ENCODE results near the gene HECA.
"Not testable (repeated sequence)": the region's sequence is repeated elsewhere in the genome, so short reads cannot be mapped to it uniquely, and the experiment has no call there.

Gene HECA, protein sequence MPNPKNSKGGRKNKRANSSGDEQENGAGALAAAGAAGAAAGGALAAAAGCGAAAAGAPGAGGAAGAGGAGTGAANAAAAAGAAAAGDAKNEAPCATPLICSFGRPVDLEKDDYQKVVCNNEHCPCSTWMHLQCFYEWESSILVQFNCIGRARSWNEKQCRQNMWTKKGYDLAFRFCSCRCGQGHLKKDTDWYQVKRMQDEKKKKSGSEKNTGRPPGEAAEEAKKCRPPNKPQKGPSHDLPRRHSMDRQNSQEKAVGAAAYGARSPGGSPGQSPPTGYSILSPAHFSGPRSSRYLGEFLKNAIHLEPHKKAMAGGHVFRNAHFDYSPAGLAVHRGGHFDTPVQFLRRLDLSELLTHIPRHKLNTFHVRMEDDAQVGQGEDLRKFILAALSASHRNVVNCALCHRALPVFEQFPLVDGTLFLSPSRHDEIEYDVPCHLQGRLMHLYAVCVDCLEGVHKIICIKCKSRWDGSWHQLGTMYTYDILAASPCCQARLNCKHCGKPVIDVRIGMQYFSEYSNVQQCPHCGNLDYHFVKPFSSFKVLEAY

DNA sequence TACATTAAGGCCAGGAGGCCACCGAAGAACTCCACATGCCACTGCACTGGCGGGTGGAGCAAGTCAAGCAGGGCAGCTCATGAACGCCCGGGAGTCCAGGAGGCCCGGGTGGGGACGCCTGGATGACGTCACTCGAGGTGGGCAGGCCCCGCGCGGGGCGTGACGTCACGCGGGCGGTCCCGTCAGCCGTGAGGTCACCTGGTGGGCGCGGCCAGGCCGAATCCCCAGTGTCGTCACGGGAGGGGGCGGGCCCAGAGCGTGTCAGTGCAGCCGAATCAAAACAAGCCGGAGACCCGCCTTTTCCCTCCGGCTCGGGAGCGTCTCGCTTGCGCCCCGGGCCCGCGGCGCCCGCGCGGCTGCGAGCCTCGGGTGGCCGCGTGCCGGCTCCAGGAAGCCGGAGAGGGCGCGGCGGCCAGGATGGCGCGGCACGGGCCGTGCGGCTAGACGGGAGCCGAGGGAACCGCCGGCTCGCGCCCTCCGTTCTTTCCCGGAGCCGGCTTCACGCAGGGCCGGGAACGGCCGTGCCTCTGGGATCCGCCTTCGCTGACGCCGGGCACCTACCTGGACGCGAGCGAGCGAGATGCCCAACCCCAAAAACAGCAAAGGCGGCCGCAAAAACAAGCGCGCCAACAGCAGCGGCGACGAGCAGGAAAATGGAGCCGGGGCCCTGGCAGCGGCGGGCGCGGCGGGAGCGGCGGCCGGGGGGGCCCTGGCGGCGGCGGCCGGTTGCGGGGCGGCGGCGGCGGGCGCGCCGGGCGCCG, at the start of gene HECA:
TSS of gene HECA (plus strand) at position 264 of the 761 bp plus-strand sequence. CDS start at position 581, 317 bp downstream.
- DNase-seq, result peak; percentile 95

DNA sequence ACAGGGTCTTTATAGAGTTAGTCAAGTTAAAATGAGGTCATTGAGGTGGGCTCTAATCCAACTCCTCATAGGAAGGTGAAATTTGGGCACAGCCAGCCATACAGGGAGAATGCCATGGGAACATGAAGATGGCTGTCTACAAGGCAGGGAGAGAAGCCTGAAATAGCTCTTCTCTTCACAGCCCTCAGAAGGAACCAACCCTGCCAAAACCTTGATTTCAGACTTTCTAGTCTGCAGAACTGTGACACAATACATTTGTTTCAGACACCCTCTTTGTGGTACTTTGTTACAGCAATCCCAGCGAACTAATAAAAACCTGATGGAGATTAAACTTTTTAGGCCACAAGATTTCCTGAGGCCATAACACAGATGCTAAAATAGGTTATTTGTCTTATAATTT, 43.1 kb upstream of the HECA start:
- no peak for DNase-seq

DNA sequence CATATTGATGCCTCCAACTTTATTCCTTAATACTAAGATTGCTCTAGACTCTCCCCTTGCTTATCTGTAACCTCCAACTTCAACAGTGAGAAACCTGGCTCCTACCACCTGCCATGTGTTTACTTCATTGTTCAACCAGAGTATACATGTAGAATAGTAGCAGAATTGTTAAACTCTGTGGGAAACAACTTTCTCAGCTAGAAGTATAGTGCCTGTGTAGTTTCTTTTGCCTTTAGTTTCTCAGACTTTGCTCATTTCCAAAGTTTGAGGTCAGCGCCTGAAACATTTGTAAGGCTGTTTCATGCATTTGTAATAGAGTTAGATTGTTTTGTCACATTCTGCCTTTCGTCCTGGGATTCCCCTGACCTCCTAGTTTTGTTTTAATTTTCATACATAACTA, 34.9 kb upstream of the HECA start:
- no peak for DNase-seq

DNA sequence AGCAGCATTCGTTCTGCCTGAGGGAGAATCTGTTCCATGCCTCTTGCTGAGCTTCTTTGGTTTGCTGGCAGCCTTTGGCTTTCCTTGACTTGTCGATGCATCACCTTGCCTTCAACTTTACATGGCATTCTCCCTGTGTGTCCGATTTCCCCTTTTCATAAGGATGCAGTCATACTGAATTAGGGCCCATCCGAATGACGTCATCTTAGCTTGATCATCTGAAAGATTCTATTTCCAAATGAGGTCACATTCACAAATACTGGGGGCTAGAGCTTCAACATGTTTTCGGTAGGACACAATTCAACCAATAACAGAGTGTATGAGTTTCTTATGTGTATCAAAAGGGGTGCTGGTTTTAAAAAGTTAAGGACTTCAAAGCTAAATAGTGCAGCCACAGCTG, 27.8 kb upstream of the HECA start:
- no peak for DNase-seq

DNA sequence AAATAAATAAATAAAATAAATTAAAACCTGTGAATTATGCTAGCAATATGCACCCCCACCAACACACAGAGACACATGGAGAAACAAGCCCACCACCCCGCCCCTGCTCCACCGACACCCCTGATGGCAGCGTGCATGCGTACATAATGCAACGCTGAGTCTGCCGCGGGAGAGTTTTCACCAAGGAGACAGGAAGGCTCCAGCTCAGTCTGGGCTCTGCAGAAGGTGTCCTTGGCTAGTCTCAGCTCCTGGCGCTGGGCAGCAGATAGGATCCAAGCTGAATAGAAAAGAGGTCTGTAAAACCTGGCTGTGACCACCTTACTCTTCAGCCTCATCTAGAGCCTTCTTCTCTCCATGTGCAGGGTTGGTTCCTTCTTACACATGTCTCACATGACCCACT, 26.5 kb upstream of the HECA start:
- DNase-seq, result no peak

DNA sequence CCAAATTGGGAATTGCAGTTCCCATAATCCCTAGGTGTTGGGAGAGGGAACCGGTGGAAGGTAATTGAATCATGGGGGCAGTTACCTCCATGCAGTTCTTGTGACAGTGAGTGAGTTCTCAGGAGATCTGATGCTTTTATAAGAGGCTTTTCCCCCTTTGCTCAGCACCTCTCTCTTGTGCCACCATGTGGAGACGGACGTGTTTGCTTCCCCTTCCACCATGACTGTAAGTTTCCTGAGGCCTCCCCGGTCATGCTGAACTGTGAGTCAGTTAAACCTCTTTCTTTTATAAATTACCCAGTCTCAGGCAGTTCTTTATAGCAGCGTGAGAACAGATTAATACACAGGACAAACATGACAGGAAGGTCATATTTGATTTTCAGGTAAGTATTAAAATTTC, 25.3 kb upstream of the HECA start:
- DNase-seq, result no peak

DNA sequence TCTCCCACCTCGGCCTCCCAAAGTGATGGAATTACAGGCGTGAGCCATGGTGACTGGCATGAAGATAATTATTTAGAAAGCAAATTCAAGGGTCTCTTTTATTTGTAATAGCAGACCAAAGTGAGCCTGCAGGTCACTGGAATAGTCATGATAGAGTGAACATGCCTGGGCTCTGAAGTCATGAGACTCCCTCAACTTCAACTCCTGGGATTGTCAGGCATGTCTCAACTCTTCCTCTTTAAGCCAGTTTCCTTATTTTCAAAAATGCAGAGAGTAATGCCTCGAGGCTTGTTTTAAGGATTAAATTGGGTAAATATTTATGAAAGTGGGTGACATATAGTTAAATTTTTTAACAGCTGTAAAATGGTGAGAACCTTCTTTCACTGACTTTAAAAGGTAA, 22.7 kb upstream of the HECA start:
- DNase-seq, result no peak

DNA sequence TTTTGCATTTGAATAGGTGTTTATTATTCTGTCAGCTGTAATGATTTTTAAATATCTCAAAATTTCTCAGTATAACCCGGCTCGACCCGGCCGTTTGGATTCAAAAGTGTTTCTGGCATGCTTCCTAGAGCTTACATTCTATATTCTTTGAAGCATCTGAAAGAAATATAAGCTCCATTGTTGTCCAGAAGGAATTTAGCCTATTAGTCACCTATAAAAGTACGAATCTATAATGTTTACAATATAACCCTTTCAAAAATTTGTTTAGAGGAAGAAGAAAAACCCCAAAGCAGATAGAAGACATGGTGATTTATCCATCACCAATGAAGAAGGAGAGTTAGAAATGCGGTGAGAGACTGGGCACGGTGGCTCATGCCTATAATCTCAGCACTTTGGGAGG, 22.3 kb upstream of the HECA start:
- DNase-seq, result no peak

DNA sequence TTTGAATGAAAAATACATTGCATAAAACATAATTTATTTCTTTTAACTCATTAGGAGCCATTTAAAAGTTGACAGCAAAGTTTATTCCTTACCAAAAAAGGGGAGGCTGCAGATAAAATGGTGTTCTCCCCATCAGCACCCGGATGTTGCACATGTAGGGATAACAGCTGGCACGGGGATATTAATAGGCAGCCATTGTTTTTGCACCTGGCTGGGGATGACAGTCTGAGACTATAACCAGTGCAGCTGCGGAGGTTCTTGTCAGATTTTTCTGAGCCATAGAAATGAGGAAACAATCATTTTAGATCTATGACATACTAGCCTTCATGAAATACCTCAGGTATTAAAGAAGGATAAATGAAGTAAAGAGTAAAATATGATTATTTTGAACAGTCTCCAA, 20.1 kb upstream of the HECA start:
- DNase-seq, result no peak

DNA sequence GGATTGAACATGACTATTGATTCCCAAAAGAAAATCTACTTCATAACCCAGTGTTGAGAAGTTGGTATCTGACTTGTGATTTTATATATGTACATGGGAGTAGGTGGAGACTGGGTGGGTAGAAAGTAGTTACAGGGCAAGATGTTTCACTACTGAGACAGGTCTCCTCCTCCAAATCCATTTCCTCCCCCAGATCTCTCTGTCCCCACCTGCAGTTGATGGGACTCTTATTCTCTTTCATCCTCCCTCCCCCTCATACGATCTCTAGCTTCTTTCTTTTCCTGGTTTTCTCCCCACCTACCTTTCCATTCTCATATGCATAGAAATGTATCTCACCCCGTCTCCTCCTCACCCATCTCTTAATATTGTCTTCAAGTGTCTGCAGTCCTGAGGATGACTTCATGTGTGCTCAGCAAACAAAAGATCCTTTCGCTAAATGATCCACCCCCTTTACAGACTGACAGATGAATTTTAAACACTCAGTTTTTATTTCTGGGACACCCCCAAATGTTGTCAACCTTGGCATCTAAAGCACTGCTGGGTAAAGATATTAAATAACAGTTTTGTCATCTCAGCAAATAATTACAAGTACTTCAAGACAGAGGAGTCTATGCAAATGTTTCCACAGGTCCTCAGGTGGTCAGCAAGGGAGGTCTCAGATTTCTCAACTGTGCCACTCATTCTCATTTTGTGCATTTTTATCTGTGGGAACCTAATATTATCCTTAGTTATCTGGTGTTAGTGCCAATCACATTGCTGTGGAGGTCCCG, 18.7 kb upstream of the HECA start:
- no peak for DNase-seq

DNA sequence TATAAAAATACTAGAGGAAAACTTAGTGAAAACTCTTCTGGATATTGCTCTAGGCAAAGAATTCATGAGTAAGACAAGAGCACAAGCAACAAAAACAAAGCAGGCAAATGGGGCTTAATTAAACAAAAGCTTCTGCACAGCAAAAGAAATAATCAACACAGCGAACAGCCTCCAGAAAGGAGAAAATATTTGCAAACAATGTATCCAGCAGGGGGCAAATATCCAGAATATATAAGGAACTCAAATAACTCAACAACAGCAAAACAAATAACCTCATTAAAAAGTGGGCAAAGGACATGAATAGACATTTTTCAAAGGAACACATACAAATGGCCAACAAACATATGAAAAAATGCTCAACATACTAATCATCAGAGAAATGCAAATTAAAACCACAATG, 17.1 kb upstream of the HECA start:
- no peak for DNase-seq

DNA sequence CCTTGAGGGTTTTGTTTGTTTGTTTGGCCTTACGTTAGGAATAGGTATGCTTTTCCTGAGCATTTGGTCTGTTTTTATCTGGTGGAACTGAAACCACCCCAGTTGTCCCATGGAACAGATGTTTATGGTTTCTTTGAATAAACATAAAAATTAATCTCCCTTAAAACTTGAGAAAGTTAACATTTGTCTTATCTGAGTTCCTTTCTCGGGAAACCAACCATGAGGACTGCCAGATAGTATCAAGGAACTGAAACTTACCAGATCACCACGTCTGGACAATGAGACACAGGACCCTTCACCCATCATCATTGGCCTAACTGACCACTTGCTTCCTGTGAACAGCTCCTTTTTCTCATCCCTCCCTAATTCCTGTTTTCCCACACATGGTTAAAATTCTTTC, 15.3 kb upstream of the HECA start:
- DNase-seq, result no peak

DNA sequence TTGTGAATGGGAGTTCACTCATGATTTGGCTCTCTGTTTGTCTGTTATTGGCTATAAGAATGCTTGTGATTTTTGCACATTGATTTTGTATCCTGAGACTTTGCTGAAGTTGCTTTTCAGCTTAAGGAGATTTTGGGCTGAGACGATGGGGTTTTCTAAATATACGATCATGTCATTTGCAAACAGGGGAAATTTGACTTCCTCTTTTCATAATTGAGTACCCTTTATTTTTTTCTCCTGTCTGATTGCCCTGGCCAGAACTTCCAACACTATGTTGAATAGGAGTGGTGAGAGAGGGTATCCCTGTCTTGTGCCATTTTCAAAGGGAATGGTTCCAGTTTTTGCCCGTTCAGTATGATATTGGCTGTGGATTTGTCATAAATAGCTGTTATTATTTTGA, 12.1 kb upstream of the HECA start:
- not testable (repeated sequence) for DNase-seq

DNA sequence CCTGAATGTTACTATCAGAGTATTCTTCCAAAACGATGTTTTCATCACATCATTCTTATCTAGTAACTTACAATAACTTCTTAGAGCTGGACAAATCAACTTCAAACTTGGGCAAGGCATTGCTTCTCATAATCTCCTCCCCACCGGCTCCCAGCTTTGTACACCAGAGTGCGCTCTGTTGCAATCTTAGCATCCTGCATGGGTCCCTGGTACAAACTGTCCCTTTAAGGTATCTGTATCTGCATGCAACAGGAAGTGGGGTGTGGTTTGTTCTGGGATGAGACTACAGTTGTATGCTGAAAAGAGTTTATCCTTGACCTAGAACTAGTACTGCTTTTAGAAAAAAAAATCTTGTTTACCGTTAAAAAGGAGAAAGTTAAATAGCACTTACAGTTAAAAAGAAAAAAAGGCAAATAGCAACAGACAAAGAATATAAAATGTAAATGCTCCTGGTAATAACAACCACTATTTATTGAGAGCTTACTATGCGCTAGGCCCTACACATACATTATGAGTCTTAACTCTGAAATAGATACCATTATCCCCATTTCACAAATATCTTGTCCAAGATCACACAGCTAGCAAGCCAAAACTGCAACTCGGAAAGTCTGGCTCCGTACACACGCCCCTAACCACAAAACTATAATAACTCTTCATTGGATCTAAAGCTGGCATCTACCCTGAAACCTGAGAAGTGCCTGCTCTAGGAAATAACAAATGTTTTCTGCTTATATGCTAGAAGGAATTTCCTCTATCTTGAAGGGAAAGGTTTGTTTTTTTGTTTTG, 9.8 kb upstream of the HECA start:
- DNase-seq, result peak; percentile 67

DNA sequence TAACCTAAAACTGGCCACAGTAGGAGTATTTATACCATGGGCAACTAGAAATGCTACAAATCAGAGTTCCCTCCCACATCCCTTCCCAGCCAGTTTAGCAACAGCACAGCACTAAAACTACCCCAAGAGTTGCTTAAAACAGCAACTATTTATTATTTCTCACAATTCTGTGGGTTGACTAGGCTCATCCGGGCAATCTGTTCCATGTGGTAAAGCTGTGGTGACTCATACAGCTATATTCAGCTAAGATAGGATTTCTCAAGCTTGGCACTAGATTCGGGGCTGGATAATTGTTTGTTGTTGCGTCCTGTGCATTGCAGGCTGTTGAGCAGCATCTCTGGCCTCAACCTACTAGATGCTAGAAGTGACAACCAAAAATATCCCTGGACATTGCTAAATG, 8.6 kb upstream of the HECA start:
- DNase-seq, result no peak

DNA sequence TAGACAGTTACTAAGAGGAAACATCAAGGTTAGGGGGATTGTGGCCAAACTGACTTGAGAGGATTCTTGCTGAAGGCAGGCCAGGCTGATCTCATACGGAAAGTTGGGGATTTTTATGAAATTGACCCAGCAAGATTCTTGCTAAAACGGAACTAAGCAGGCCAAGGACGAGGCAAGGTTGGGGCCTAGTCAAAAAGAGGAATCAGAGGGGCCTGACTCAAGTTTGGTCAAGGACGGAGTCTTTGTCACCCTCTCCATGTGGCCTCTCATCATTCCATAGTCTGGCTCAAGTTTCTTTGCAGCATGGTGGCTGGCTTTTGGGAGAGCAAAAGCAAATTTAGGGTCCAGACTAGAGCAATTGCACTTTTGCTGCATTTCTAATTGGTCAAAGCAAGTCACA, 7.9 kb upstream of the HECA start:
- no peak for DNase-seq

DNA sequence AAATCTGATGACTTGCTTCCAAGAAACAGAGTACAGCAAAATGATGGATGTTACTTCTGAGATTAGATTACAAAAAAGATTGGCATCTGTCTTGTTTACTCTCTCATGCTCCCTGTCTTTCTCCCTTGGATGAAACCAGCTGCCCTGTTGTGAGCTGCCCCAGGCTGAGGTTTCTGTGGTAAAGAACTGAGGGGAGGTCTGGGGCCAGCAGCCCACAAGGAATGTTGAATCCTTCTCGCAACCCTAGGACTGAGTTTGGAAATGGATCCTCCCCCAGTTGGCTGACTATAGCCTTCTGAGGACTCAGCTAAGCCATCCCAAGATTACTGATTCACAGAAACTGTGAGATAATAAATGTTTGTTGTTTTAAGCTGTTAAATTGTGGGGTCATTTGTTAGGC, 5.6 kb upstream of the HECA start:
- no peak for DNase-seq

DNA sequence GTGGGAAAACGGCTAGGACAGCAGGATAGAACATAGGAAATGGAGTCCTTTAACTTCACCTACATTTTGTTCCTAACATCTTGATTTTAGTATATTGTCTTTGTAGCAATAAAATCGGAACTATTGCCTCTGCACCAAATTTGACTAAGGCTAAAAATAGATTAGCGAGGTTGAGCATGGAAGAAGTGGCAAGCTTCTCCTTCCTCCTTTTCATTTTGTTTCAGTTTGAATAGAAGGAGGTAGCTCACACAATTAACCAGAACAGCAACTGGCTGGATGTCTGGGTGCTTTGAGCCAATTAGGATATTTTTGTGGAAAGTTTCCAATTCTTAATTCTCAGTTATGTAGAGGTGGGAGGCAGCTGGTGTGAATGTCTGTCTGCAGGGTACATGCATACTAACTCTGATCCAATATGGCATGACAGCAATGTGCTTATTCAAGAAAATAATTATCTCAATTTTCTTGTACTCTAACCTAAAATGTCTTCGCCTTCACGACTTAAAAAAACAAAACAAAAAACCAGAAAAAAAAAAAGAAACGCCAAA, 3.1 kb upstream of the HECA start:
- DNase-seq, result no peak

DNA sequence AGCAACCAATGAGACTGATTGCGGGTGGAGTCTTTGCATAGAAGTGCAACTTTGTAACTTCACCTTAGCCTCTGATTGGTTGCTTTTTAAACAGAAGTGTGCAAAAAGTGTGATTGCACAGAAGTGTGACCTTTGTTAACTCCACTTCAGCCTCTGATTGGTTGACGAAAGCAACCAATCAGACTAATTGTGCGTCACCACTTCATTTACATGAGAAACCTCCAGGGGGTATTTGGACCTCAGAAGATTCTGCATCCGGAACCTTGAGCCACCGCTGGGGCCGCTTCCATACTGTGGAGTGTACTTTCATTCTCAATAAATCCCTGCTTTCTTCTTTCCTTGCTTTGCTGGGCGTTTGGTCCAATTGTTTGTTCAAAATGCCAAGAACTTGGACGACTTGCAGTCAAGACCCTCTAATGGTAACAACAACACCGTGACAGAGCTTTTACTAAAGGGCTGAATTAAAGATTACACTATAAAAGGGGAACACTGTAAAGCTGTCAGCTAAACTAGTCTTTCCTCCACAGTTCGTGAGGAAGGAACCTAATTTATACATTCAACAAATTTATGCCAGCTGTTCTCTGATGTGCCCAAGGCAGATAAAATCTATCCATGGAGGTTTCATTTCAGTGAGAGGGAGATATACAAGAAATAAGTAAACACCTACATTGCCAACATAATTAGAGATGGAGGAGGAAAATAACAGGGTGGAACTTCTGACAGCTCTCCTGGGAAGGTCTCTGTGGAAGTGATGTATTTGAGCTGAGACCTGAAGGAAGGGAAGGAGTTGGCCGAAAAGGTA, 1.4 kb upstream of the HECA start:
- DNase-seq, result no peak

DNA sequence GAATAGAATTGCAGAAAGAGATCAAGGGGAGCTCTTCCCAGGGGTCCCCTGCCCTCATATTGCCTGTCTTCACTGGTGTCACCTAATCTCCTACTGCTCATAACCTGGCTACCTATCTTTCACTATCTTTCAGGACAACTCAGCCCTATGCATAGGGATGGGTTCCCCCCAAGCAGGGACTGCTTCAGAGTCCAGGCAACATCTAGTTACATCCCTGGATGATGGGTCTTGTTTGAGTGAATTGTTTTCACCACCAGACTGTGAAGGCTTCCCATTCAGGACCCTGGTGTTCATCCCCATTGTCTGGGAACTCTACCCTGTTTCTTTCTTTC, 850 bp upstream of the HECA start:
- DNase-seq, result no peak
